ENCODE results near the gene CATSPERD. TPM values are rescaled to one million over a fixed set of nuclear protein-coding genes. Genes with fewer than 3 reads are reported as not detected.

CATSPERD gene
- total RNA-seq, 1 donor from 2014 or later = not detected

Other genes with a start within 250 kb of the CATSPERD start
- 0.38 and 1.4 TPM in 2 replicates for gene TINCR, start 152.7 kb upstream of the CATSPERD start, total RNA-seq
- 50.6 and 51.9 TPM in 2 replicates for gene SAFB2, start 97.9 kb upstream of the CATSPERD start, total RNA-seq
- gene SAFB, start 97.6 kb upstream of the CATSPERD start, total RNA-seq = 60.4 and 65.1 TPM in 2 replicates
- 48.0 and 49.3 TPM in 2 replicates for gene MICOS13, start 40.1 kb upstream of the CATSPERD start, total RNA-seq
- gene HSD11B1L, start 39.6 kb upstream of the CATSPERD start, total RNA-seq = 8.4 and 9.8 TPM in 2 replicates
- gene RPL36, start 30.3 kb upstream of the CATSPERD start, total RNA-seq = 894 and 943 TPM in 2 replicates
- gene LONP1, start 491 bp upstream of the CATSPERD start, total RNA-seq = 77.8 and 85.2 TPM in 2 replicates
- 2.0 and 2.4 TPM in 2 replicates for gene PRR22, start 64.1 kb downstream of the CATSPERD start, total RNA-seq
- 18.4 and 19.7 TPM in 2 replicates for gene DUS3L, start 70.5 kb downstream of the CATSPERD start, total RNA-seq
- gene NRTN, start 84.4 kb downstream of the CATSPERD start, total RNA-seq = 0.62 and 0.66 TPM in 2 replicates
- gene FUT6, start 119.1 kb downstream of the CATSPERD start, total RNA-seq = 0.09 TPM in 1 of 2 replicates, not detected in the other
- 0.14 and 0.84 TPM in 2 replicates for gene FUT3, start 130.8 kb downstream of the CATSPERD start, total RNA-seq
- 0.30 and 0.41 TPM in 2 replicates for gene FUT5, start 149.9 kb downstream of the CATSPERD start, total RNA-seq
- gene NDUFA11, start 183.2 kb downstream of the CATSPERD start, total RNA-seq = 286 and 305 TPM in 2 replicates
- gene VMAC, start 184.2 kb downstream of the CATSPERD start, total RNA-seq = 3.9 and 4.2 TPM in 2 replicates
- 6.2 and 7.2 TPM in 2 replicates for gene CAPS, start 193.6 kb downstream of the CATSPERD start, total RNA-seq